ENCODE results near the gene SEBOX. TPM values are rescaled to one million over a fixed set of nuclear protein-coding genes. Genes with fewer than 3 reads are reported as not detected.
A peak's percentile ranks its signal among the peaks of the same experiment; 100 is the strongest.

Gene SEBOX, protein sequence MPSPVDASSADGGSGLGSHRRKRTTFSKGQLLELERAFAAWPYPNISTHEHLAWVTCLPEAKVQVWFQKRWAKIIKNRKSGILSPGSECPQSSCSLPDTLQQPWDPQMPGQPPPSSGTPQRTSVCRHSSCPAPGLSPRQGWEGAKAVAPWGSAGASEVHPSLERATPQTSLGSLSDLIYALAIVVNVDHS
- not detected for total RNA-seq

DNA sequence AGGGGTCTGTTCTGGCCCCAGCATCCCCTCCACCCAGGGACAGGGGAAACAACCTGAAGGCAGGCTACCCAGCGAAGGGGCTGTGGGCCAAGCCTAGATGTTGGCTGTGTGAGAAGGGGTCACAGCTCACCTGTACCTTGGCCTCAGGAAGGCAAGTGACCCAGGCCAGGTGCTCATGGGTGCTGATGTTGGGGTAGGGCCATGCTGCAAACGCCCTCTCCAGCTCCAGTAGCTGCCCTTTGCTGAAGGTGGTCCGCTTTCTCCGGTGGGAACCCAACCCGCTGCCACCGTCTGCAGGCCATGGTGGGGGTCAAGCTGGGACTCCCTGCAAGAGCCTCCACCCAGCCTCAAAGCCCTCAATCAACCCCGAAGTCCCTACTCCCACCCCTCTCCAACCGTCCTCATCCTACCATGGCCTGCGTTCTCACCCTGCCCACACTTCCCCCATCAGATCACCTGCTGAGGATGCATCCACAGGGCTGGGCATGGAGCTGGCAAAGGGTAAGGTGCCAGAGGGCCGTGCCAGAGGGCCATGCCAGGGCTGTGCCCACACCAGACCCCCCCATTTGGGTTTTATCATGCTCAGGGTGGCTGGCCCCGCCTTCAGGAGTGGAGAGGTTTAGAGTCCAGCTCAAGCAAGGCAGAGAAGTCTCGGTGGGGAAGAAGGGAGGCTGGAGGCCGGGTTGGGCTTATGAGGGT lies at the start of gene SEBOX:
Gene SEBOX (minus strand): TSS at position 535 of the 699 bp plus-strand sequence. CDS start 48 bp downstream, at position 487.
- DNase-seq, result no peak

DNA sequence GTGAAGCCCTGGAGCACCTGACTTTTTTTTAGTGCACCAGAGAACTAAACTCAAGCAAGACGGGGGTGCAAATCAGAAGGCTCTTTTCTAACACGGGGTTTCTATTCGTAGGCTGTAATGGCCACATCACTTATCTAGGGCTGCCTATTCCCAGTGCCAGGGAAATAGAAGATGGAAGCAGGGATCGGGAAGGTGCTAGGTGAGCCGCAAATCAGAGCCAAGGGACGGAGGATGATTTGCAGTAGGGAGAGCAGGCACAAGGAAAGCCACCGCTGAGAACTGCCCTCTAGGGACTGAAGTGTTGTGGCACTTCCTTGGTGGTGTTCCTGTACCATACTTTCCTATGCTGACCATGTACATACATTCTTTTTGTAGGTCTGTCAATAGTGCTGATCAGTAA lies 48.8 kb upstream of the SEBOX start:
- no peak for DNase-seq

DNA sequence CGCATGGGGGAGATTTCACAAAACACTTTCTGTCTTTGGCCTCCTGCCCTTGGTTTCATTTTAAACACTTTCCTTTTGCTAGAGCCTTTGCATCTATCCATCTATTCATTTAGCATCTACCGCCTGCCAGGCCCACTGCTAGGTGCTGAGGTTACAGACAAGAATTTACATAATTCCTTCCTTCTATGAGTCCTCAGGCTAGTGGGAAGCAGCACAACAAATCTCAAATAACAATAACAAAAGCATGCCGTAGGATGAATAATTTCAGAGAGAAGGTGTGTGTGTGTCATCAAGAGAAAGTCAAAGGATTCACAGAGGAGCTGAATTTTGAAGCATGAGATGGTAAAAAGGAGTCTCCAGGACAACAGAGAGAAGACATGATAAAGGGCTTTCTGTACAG lies 47.1 kb upstream of the SEBOX start:
- no peak for DNase-seq

GRCh38 chr17:28407974-28408306 lies 42.9 kb upstream of the SEBOX start:
- no peak for DNase-seq

- no peak for DNase-seq
Observed at GRCh38 chr17:28407130-28407973, 42.4 kb upstream of the SEBOX start.

DNA sequence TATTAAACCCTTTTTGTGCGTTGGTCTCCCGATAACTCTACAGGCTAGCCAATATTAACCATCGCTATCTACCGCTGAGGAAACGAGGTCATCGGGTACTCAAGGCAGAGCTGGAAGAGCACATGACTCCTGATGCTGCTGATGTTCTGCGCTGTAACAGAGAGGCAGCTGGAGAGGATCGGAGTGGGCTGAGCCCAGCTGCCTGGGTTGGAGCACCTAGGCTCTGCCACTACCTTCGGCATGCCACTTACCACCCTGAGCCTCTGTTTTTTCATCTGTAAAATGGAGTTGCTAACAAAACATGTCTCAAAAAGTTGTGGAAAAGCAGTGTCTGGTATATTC lies 41.4 kb upstream of the SEBOX start:
- no peak for DNase-seq

DNA sequence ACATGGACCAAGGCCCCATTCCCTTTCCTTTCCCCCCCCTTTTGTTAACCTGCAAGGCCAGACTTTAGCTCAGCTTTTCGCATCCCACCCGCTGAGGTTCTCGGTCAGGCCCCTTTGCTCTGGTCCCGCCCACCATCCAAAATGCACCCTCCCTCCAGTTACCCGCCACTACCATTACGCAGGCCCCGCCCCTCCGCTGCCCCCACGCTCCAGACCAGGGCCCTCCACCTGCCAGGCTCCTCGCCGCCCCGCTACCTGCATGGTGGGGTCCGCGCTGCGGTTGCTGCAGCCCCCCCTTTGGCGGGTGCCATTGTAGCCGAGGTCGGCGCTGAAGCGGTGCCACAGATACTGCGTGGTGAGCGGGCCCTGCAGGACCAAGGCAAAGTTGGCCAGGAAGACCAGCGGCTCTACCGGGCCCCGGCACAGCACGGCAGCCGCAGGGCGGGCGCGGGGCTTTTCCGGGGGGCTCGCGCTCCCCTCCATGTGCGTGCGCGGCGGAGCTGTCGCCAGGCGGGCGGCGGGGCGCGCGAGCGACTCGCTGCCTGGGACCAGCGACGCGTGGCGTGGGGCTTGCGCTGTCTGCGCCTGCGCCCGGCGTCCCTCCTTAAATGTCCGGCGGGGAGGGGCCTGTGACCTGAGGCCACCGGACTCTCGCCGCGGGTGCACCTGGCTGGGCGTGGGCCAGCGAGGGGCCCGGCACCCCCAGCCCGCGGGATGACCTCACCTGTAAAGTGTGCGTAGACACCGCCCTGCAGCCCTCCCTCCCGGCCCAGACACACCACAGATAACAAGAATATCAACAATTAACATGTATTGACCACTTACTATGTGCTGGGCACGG lies 40.9 kb upstream of the SEBOX start, which contains the start of gene SLC46A1:
Gene SLC46A1 (minus strand): TSS at position 581 of the 841 bp plus-strand sequence. CDS start 98 bp downstream, at position 483.
- peak; percentile 69 for DNase-seq

- DNase-seq, result no peak
Observed at GRCh38 chr17:28404812-28405570, 40.0 kb upstream of the SEBOX start.

DNA sequence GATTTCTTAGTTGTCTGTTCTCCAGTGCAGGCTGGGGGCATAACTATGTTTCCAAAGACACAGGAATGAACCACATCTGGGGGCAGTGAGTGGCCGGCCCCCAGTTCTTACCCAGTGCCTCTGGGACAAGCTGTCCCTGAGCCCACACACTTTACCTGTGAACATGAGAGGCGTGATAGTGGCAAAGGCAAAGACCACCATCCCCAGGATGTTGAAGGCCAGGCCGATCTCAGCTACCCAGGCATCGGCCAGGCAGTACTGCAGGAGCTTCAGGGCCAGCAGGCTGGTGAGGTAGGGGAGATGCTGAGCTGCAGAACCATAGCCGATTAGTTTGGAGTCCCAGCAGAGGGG lies 39.4 kb upstream of the SEBOX start:
- no peak for DNase-seq

GRCh38 chr17:28404007-28404406 lies 39.0 kb upstream of the SEBOX start:
- no peak for DNase-seq

DNA sequence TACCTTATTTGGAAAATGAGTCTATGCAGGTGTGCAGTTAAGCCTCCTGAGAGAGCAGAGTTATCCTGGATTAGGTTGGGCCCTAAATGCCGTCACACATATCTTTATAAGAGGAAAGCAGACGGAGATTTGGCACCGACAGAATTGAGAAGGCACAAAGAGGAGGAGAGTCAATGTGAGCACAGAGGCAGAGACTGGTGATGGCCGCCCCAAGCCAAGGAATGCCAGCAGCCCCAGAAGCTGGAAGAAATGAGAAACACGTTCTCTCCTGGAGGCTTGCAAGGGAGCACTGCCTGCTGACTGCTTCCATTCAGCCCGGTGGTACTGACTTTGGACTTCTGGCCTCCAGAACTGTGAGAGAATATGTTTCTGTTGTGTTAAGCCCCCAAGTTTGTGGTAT lies 37.8 kb upstream of the SEBOX start:
- no peak for DNase-seq

DNA sequence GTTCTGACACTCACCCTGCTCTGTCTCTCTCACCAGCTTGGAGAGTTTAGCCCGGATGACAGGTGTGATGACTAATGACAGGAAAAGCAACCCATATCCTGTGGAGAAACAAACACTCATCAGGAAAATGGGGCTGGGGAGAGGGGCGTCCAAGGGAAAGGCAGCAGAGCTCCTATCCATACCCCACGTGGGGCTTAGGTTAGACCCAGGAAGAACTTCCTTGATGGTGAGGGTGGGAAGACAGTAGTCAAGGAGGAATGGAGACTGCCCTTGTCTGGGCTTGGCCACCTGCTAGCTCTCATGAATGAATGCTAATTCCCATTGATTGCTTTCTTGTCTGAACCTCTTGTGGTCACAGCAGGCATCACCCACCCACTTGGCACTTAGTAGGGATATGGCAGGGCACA lies 37.2 kb upstream of the SEBOX start:
- no peak for DNase-seq

DNA sequence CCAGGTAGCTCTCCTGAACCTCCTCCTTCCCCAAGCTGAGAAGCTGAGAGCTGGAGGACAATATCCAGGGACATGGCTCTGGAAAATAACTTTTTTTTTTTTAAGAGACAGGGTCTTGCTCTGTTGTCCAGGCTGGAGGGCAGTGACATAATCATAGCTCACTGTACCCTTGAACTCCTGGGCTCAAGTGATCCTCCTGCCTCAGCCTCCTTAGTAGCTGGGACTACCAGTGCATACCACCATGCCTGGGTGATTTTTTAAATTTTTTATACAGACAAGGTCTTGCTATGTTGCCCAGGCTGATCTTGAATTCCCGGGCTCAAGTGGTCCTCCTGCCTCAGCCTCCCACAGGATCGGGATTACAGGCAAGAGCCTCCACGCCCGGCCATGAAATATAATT lies 34.8 kb upstream of the SEBOX start:
- DNase-seq, result no peak

DNA sequence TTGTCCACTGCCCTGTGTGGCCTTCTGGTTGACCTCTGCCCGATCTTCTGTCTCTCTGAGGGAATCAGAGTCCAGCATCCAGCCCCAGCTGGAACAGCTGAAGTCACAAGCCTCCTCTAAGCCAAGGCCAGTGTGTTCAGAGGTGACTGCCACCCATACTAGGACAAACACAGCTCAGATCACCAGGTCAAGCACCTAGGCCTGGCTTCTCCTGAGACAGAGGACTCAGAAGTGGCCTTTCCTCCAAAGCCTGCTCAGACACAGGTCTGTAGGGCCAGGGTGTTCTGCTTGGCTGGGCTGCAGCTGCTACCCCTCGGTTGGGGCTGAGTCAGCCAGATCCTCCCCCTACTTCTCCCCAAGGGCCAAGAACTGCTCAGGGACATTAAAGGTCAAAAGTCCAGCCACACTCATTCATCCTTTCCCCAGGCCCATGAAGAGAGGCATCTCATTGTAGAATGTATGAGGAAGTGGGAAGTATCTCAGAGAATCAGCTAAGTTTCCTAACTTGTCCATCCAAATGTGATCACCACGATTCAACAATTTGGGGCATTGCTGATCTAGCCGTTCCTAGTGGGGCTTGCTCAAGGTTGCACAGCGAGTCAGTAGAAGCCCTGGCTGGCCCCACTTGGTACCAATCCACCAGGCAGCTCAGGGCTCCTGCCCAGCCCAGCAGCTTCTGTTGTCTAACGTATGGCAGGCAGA lies 33.4 kb upstream of the SEBOX start:
- DNase-seq, result no peak

GRCh38 chr17:28397687-28398279 lies 32.8 kb upstream of the SEBOX start:
- no peak for DNase-seq

DNA sequence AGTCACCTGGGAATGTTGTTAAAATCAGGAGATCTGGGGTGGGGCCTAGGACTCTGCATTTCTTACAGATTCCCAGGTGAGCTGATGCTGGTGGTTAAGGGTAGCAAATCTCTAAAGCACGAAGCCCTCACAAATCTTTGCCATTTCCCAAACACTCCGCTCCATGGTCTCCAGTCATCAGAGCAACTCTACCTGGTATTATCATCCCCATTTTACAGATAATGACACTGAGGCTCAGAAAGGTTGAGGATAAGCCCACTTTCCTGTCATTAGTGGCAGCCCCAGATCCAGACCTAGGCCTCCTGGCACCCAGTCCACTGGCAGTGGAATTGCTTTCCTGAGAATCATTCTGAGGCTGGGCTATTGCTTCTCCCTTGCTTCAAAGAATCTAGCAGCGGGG lies 32.3 kb upstream of the SEBOX start:
- no peak for DNase-seq

DNA sequence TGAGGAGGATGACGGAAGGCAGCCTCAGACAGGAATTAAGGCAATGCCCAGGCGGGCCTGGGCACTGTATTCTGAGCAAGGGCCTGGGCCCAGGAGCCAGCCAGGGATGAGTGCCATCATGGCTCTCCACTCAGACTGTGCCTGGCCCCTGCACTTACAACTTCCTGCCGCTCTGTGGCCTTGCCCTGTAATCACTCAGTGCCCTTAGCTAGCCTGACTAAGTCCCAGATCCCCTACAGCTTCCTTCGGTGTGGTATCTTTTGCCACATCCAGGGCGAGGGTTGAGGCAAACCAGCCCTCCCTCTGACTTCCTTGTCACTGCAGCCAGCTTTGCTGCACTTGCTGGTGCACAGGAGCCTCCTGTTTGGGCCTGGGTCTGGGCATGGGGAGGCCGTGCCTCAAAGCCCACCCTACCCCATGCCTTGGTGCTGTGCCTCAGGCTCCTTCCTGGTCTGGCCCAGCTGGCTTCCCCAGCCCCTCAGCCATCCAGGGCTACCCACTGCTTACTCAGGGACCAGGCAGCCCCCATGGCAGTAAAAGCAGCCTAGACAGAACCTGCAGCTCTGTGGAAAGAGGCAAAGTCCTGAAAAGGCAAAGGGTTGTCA lies 31.7 kb upstream of the SEBOX start:
- DNase-seq, result no peak

DNA sequence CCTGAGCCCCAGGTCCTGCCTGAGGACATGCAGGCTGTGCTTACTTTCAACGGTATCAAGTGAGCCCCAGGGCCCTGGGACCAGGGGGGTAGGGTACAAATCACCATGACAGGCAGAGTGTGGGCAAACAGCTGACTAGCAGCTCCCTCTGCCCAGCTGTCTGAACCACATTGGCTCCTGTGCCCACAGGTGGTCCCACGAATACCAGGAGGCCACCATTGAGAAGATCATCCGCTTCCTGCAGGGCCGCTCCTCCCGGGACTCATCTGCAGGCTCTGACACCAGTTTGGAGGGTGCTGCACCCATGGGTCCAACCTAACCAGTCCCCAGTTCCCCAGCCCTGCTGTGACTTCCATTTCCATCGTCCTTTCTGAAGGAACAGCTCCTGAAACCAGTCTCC lies 31.0 kb upstream of the SEBOX start:
- no peak for DNase-seq

DNA sequence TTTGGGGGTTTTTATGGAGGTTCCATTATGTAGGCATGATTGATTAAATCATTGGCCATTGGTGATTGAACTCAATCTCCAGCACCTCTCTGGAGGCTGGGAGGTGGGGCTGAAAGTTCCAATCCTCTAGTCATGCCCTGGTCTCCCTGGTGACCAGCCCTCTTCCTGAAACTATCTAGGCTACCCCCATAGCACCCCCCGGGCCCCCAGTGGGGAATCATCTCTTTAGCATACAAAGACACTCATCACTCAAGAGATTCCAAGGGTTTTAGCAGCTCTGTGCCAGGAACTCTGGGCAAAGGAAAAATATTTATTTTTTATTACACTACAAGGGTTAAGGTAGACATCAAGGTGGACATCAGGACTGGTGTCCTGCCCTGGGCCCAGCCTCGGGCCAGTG lies 30.4 kb upstream of the SEBOX start:
- no peak for DNase-seq
